Measurements from ENCODE around the gene MYL5.
A peak's percentile ranks its signal among the peaks of the same experiment; 100 is the strongest.
"Not testable (repeated sequence)": the region's sequence is repeated elsewhere in the genome, so short reads cannot be mapped to it uniquely, and the experiment has no call there.

The MYL5 gene

DNA sequence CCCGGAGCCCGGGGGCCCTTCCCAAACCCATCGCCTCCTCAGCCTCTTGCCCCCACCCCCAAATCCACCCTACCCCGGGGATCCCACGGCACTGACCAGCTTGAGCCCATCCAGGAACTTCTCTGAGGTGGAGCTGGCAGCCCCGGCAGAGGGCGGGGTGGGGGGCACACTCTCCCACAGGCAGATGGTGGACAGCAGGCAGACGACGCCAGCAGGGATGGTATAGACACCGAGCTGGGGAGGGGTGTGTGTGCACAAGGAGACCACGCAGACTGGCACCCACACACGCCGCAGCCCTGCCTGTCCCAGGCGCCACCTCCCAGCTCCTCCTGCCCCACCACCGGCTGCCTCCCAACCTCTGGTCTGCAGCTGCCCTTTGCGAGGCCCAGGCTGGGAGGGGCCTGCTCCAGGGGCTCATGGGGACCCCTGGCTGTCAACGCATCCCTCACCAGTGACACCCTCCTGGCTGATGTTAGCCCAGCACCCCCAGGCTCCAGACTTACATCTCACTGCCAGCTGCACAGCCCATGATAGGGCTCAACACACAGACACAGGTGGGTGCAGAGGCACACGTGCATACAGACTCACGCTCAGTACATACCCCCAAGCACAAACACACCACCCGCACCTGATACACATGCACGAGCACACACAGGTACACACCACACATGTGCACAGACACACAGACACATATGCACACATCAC is 10.4 kb downstream of the MYL5 start:
- DNase-seq (ENCODE audit: low spot score), result no peak

DNA sequence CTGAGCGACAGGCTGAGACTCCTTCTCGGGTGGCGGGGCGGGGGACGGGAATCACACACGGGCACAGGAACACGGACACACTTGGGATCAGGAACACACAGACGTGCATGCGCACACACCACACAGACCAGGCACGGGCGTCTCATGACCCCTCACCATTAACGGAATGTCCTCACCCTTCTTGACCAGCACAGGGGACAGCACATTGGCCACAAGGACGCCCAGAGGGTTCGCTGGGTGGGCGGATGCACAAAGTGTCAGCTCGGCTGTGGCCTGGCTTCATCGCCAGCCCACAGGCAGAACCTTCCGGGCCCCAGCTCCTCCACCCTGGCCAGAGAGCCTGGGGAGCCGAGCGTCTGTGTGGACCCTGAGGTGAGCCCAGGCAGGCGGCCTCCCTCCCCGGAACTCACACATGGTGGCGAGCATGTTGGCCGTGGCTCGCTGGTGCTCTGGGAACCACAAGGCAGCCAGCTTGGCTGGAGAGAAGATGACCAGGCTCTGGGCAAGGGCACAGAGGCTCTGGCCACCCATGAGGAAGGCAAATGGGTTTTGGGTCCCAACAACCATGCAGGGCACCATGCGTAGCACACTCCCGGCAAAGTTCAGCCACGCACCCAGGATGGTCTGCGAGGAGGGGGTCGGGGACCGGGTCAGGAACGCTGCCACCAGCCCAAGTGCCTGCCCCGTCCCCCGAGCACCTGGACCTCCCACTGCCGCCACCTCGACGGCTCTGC is 11.5 kb downstream of the MYL5 start:
- DNase-seq (ENCODE audit: low spot score), result no peak

DNA sequence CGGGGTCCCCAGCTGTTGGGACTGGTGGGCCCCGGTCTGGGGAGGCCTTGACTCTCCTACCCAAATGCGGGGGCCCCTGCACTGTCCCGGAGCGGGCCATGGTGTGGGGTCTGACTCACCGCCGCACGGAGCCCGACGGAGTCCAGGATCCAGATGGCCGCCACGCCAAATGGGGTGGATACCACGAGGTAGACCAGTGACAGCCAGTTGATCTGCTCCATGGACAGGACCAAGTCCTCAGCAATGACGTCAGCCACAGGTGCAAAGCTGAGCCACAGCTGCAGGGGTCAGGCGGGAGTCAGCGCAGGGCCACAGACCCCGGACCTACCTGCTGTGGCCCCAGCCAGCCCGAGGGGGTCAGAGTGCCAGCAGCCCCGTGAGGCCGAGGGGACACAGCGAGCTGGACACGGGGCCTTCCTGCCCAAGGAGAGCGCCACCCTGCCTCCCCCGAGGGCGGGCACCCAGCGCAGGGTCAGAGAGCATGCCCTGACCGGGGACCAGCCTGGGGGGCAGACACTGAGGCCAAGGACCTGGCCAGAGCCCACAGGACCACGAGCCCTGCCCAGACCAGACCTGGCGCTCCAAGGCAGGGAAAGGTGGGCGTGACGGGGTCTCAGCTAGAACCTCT is 12.2 kb downstream of the MYL5 start:
- DNase-seq (ENCODE audit: low spot score), result no peak

- DNase-seq (ENCODE audit: low spot score), result no peak
These were observed 13.0 kb downstream of the MYL5 start for GRCh38 chr4:687048-687970.

GRCh38 chr4:687971-688853 is 13.9 kb downstream of the MYL5 start:
- no peak for DNase-seq (ENCODE audit: low spot score)

DNA sequence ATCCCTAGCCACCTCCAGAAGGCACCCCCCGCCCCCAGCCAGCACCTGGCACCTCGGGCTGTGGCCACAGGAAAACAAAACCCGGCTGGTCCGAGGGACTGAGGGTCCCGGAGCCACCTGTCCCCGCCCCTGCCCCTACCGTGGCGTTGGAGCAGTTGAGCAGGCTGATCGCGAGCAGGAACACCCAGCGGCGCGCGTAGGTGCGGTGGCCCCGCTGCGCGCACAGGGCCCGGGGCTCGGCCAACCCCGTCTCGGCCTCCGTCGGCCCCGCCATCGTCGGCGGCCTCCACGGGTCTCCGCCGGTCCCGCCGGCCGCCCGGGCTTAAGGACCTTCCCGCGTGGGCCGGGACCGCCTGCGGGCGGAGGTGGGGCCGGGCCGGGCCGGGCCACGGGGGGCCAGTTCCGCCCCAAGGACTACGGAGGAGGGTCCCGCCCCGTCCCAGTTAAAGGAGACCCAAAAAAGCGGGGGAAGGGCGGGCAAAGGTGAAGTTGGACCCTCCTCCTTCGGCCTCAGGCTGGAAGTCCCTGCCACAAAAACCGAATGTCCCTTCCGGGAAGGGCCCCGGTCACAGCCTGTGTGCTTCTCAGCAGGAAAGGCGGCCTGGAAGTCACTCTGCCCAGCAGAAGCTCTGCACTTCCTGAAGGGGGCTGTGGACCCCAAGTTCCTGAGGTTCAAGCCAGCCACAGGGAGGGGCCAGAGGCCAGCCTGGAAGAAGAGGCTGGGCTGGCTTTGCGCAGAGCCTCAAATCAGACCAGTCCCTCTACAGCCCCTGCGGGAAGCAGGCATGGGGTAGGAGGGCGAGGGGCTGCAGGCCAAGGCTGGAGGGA is 14.7 kb downstream of the MYL5 start, which contains the start of gene SLC49A3:
SLC49A3 (minus strand) TSS at position 298 of the 828 bp plus-strand sequence; CDS start at position 274, 24 bp downstream.
- no peak for DNase-seq (ENCODE audit: low spot score)

DNA sequence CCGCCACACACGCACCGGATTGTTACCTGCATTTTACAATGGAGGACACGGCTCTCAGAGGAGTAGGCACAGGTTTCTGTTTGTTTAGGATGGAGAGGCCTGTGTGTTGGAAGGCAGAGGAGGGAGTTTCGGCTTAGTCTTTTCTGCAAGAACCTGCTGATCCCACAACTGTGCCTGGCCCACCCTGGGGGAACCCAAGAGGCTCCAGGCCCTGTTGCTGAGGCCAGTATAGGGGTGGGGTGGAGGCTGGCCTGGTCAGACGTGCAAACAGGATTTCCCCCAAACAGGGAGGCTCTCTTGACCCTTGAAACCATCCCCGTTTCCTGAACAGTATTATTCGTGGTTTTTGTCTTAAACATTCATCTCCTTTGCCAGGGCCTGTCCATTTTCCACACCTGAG is 15.4 kb downstream of the MYL5 start:
- no peak for DNase-seq (ENCODE audit: low spot score)

DNA sequence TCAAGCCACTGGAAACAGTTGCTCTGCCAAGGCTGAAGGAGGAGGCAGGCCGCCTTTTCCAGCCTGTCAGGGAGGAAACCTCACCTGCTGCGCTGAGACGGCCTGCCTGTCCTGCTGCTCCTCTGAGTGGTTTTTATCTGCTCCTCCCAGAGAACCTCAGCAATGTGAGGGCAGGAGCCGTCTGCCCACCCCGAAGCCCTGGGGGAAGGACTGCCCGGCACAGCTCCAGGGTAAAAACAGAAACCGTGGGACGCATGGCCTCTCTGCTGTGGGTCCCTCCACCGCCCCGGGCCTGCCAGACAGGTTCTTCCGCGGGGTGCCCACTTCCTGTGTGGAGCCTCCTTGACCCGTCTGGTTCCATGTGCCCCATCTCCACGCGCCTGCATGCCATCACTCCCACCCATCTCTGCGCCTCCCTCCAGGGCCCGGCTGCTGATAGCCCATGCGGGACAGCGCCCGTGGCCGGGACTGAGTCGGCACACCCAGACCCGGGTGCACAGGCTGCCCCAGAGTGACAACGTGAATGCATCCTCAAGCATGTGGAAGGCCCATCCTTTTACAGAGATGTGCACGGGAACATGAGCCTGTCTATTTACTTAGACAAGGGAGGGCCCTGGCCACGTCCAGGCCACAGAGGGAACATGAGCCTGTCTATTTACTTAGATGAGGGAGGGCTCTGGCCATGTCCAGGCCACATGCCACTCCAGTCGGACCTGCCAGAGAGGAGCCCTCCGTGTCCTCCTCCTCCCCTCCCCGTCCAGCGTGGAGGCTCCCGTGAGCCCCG is 18.6 kb downstream of the MYL5 start:
- no peak for DNase-seq (ENCODE audit: low spot score)

- DNase-seq (ENCODE audit: low spot score), result not testable (repeated sequence)
These were observed 20.1 kb downstream of the MYL5 start for GRCh38 chr4:694341-694940.

DNA sequence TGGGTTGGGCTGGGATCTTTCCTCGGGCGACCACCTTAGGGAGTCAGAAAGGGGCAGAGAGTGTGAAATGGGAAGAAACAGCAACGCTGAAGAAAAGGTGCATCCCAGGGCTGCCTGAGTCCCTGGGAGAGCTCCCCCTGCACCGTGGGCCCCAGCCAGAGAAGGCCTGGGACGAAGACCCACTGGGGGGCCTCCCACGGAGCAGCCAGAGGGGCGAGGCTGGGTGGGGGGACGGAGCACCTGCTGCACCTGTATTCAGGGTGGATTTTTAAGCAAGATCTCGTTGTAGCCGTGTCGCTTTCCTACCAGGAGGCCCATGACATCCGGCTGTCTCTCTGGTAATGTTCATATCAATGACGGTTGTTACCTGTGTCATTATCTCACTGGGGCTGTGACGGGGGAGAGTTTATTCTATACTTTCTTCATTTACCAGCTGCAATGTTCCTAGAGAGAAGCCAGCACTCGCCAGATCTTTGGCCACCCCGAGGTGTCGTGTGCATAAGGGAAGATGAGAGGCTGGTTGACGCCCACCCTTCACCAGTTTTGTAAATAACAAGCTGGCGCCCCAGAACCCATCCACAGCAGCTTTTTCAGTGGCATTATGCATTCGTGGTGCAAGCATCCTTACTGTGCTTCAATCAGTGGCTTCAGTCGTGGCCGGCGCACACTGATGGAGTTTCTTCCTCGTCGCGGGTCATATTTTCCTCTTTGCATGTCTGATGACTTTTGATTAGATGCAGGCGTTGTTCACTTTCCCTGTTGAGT is 25.7 kb downstream of the MYL5 start:
- no peak for DNase-seq (ENCODE audit: low spot score)

DNA sequence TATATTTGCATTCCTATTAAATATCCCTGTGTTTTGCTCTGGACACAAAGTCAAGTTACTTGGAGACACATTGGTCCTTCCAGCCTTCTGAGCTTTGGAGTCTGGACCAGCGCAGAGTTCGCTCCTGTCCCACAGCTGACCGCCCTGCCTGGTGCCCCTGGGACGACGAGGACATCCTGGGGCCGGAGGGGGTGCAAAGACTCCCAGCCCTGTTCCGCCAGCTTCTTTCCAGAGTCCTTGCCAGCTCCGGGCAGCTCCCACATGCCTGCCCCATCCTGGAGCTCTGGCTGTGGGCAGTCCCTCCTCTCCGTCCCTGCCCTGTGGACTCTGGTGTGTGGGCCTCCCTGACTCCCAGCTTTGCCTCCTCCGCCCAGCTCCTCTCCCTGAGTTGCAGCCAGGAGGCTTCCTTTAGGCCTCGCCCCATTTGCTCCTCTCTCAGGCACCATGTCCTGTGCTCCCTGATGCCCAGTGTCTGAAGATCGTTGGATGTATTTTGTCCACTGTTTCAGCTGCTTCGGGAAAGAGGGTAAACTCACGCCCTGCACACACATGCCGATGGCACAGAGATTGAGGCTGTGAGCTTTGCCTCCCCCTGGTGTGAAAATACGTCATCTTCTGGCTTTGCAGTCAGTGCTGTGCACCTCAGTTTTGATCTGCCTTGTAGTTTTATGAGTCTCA is 26.4 kb downstream of the MYL5 start:
- no peak for DNase-seq (ENCODE audit: low spot score)

GRCh38 chr4:702618-703048 is 28.3 kb downstream of the MYL5 start:
- peak; percentile 32 for DNase-seq (ENCODE audit: low spot score)

GRCh38 chr4:703336-704197 is 29.2 kb downstream of the MYL5 start:
- DNase-seq (ENCODE audit: low spot score), result no peak

DNA sequence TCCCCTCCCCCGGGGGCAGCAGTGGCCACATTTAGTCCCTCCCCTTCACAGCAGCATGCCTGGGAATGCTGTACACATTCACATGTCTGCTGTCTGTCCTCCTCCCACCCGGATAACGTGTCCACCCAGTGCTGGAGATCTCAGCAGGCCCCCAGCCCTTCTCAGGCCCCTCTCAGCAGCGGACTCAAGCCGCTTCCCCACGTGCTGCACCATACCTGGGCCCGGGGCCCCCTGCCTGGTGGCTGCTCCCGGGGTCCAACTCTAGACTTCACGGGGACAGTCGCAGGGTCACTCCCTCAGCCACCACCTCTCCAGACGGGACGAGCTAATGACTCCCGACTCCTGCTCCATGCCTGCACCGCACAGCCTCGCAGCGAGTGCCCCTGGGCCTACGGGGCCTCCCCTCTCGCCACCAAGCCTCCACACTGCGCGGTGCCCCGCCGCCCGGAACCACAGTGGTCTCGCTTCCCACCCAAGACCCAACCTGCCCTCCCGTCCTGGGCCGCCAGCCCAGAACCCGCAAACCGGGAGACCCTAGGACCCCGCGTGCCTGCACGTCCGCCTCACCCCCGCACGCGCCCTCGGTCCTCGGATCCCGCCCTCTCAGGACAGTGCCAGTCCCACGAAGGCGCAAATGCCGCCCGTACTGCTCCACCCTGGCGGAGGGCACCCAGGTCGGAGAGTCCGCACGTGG is 30.0 kb downstream of the MYL5 start:
- DNase-seq (ENCODE audit: low spot score), result no peak

DNA sequence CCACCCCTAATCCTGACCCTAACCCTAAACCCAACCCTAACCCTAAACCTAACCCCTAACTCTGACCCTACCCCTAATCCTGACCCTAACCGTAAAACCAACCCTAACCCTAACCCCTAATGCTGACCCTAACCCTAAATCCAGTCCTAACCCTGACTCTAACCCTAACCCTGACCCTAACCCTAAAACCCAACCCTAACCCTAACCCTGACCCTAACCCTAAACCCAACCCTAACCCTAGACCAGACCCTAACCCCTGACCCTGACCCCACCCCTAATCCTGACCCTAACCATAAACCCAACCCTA is 30.6 kb downstream of the MYL5 start:
- DNase-seq (ENCODE audit: low spot score), result no peak

Data from globus pallidus (tissue), 1 donor.